Activated CD4-positive, alpha-beta T cell treated with anti-CD3 and anti-CD28 coated beads, Interleukin-2, amount 50 U/mL, for 4 hours (primary cell): ENCODE data around the gene CEP164.
A peak's percentile ranks its signal among the peaks of the same experiment; 100 is the strongest.

Source experiments
- DNase-seq, 2 experiments: peaks; one replicate each; pipeline ENCODE4 v3.0.0-alpha.2; 2020

The CEP164 gene

DNA sequence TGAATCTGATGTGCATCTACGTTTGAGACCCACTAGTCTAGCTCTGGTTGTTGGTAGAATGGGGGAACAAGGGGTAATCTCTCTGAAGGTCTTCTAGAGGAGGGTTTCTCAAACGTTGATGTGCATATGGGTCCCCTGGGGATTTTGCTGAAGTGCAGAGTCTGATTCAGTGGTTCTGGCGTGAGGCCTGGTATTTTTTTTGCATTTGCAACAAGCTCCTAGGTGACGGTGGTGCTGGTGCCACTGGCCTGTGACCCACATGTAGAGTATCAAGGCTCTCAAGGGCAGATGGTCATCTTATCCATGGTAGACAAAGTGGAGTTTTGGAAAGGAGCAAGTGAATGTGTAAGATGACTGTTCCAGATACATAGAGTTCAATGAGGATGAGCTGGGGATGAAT, 97.1 kb downstream of the CEP164 start:
- no peak for DNase-seq

DNA sequence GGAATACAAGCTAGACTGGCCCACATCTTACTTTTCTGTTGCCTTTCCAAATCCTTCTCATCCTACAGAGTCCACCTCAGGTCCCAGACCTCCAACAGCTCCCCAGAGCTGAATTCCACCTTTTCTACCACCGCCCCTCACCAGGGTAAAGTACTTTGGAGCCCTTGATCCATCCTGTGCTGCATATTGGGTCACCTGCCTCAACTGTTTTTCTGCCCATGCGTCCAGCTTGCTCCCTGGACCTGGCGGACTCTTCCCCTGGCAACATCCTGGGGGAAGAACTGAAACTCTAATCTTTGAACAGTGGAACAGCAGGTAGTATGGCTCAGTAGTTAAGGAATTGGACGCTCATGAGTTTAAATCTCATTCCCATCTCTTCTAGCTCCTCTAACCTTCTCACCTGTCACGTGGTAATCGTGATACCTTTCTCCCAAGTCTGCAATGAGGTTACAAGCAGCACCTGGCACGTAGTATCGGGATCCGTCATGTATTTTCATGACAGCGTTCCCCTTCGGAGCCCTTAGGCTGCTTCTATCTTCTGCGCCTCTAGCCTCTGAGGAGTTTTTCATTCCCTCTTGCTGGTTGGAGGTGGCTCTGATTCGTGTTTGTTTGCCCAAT, 98.1 kb downstream of the CEP164 start:
- no peak for DNase-seq

DNA sequence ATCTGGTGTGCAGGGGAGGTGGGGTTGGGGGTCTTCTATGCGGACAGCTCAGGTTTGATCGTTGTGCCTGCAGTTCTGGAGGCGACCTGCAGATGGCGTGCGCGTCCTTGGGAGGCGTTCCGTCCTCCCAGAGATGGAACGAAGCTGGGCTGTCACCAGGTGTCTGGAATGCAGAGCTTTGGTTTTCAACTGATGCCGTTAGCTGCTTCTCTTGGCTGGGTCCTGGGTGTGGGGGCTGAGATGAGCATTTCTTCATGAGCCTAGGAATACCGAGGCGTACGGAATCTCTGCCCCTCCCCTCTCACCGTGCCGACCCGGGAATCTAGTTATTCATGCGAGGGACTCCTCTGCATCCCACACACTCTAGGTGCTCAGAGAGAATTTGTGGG, 98.6 kb downstream of the CEP164 start:
- peak; percentile 54 to 59 for DNase-seq

DNA sequence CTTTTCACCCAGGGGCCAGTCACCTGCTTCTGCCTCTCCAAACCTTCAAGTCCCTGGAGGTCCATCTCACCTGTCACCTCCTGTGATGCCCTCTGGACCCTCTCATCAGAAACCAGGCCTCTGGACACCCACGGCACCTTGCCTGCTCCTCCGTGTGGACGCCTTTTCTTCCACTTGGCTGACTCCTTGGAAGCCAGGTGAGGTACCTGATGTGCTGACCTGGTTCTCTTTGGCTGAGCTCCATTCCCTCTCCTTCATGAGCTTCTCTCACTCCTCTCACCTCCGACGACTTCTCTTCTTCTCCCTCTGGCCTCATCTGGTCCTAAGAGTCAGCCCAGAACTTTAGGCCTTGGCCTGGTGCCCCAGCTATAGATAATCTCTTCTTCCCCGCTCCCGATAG, 99.3 kb downstream of the CEP164 start:
- DNase-seq = no peak

DNA sequence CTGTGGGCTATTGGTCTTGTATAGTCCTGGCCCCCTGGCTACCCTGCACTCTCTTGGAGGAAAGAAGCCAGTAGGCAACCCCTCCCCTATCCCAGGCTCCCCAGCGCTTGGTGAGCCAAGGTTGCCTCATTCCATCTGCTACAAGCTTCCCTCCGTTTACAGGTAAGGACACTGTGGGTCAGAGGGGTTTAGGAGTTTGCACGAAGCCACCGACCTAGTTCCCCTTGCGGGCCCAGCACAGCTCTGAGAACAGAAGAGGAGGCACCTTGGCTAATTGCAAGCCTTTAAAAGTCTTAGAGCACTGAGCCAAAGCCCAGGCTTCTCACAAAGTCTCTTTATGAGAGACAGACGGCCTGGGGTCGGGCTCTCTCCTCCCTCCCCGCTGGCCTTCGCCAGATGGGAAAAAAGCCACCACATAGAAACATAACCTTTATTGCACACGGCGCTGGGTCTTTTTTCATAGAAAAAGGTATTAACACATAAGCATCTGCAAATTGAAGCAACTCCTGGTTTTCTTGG, 99.8 kb downstream of the CEP164 start:
- no peak for DNase-seq

DNA sequence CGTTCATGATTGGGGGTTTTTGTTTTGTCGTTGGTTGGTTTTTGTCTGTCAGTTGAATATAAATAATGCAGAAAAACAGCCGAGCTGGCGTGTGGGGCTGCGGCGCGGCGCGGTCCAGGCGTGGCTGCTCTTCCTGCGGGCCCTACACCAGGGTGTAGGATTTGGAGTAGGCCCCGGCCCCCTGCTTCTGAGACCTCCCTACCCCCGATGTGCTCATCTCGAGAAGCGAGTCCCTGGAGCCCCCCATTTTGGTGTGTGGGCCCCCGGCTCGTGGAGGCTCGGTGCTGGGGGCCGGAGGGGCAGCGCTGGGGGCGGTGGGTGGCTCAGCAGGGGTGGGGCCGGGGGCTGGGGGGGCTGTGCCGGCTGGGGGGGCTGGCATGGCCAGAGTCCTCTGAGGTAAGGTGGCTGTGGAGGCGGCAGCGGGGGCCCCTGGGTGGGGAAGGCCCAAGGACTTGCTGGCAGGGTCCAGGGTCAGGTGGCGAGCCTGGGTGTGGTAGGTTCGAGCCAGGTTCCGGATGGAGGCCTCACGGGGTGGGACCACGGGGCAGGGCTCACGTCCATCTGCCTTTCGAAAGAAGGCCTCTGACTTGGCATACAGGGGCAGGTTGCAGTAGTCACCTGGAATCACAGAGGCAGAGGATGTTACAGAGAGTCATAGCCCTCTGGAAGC, 100.7 kb downstream of the CEP164 start:
- no peak for DNase-seq

DNA sequence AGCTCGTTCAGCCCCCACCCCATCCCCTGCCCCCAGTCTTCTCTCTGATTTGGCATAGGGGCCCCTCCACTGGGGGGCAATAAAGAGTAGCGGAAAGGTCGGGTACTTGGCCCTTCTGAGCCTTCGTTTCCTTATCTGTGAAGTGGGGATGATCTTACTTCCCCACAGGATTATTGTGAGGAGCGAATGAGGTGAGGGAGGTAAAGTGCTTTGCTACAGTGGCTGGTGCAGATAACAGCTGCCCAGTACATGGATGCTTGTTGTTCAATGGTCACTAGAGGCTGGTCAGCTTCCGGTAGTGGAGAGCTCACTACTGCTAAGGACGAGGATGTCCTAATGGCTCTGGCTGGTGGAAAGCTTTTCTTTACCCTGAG, 101.2 kb downstream of the CEP164 start:
- no peak for DNase-seq

DNA sequence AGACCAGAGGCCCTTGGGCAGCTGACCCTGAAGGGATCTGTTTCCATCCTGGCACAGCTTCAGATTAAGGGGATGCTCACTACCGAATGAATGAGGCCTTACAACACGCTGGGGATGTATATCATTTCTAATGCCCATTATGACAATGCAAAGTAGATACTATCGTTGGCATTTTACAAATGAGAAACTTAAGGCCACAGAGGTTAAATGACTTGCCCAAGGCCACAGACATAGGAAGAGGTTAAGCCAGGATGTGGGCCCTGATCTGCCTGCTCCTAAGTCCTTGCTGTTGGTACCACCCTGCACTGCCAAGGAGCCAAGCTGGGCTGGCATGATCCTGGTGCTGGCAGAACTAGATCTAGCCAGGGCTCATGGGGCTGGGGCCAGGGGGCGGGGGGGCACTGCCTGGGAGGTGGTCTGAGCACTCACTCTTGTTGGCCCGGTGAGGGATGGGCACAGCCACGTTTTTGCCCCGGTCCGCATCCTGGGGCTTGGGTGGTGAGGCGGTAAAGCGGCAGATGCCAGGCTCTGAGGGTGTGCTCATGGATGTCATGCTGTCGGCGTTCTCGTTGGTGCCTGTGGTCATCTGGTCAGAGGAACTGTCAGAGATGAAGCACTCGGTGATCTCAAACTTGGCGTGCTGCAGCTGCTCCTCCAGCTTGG, 102.8 kb downstream of the CEP164 start:
- DNase-seq = no peak

DNA sequence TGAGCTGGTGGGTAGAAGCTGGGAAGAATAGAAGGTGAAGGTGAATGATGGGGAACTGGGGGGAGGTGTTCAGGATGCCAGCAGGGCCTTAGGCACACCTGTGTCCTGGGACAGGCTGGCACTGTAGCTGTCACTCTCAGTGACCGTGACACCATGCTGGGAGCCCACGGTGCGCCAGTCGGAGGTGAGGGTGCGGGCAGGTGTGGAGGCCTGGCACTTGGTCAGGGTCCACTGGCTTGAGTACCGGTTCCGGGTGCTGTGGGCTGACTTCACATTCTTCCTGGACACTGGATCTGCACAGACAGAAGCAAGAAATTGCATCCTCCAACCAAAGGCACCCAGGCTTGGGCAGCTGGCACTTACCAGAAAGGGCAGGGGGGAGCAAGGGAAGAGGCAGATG, 103.8 kb downstream of the CEP164 start:
- DNase-seq = no peak

DNA sequence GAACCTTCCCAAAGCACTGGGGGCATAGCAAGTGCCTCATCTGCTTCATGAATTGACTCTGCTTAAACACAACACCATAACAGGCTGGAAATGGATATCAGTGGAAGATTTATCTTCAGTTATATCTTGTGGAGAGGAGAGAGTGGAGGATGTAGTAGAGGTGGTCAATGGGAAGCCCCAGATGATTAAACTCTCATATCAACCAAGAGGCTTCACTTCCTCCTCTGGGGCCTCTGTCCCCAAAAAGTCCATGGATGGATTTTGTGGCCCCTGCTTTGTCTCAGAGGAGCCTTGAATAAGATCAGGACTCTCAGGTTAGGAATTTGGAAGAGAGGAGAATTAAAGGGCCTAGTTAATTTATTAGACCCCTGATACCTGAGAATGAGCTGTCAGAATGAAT, 106.1 kb downstream of the CEP164 start:
- DNase-seq = no peak

DNA sequence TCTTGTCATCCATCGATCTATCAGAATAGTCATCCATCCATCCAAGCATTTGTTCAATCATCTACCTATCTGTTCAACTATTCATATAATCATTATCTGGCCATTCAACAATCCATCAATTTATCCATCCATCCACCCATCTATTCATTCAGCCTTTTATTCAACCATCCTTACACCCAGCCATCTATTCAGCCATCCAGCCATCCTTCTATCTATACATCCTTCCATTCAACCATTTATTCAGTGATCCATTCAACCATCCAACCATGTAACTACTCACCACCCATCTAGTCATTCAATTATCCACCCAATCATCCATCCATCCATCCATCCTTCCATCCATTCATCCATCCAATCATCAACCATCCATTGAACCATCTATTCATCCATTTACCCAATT, 106.8 kb downstream of the CEP164 start:
- DNase-seq = no peak

DNA sequence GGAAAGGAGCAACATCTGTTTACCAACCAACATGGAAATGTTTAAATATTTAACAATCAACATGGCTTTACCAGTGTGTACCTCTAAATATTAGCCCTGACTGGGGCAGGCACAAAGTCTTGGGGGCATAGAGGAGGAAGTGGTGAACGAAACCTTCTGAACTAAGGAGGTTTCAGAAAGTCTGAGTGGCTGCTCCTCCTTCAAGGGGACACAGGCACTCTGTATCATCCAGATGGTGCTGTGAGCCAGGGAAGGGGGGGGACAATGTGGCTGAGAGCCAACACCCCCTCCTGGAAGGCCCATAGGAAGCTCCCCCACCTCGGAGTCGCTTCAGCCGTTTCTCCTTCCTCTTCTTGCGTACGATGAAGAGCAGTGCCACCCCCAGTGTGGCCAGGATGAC, 107.7 kb downstream of the CEP164 start:
- DNase-seq = no peak

DNA sequence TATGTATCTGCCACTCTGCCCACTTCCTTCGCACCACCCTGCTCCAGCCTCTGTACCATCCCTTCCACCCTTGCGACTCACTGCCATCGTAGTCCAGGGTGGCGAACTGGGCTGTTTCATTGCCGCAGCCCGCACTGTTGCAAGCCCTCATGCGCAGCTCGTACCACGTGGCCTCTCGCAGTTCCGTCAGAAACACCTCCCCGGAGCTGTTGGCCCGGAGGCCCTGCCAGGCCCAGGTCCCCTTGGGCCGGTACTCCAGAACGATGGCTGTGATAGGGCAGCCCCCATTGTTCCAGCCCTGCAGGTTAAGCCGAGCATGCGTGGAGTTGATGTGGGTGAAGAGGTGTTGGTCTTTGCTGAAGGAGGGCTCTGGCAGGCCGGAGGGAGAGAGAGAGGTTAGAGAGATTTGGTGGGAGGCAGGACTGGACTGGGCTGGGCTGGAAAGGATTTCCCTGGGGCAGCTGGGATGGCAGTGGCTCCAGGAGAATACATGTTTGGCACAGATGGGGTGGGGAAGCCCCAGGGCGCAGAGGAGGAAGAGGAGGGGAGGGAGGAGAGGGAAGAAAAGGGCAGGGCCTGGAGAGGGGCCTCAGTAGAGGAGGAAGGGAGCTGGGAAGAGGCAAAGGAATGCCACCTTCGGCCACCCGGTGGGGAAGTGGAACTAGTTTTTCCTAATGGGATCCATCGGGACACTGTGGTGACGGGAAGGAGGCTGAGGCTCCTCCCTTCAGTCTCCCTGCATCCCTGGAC, 109.6 kb downstream of the CEP164 start:
- DNase-seq = no peak

DNA sequence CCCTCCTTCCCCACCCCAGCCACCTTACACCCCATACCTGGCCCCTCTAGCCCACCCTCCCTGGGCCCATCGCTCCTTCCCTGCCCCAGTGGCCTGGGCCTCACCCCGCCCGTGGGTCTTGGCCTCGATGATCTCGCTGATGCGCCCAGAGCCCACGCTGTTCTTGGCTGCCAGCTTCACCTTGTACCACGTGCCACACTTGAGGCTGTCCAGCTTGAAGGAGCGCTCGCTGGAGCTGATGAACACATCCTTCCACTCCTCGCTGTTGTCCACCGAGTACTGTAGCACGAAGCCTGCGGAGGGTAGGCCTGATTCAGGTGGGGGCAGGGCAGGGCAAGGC, 110.1 kb downstream of the CEP164 start:
- no peak for DNase-seq

DNA sequence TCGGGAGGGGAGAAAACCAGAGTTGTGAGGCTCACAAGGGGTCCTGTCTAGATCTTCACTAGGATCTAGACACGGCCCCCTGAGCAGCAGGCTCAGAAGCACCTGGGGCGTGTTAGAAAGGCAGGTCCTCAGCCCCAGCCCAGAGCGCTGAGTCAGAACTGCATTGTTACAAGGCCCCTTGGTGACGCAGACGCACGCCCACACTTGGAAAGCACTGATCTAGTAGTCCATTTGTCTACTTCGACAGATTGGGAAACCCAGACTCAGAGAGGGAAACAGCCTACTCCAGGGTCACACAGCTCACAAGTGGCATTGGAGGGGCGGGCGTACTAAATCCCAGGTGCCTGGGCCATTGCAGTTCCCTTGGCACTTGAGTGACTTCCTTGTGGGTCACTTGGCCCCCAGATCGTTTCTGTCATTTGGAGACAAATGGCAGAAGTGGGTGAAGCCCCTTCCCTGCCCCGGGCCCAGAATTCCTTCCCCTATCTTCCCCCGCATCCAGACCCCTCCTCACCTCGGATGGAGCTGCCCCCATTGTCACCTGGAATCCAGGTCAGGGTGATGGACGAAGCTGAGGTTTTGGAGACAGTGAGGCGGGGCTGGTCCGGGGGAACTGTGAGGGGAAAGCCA, 110.8 kb downstream of the CEP164 start:
- DNase-seq = no peak

DNA sequence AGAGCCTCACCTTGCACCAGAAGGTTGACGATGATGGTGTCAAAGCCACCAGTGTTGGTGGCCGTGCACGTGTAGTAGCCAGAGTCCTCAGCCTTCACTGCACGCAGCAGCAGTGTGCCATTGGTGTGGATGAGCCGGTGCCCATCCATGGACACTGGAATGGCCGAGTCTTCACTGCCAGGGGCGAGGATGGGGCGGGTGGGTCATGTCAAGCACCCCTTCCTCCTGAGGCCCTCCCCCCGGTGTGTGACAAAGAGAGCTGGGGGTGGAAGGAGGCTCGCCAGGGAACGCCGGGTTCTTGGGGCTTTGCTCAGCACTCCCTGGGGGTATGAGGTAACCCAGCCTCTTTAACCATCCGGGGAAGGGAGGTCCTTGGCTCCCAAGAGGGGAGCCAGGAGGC, 111.6 kb downstream of the CEP164 start:
- DNase-seq = no peak

DNA sequence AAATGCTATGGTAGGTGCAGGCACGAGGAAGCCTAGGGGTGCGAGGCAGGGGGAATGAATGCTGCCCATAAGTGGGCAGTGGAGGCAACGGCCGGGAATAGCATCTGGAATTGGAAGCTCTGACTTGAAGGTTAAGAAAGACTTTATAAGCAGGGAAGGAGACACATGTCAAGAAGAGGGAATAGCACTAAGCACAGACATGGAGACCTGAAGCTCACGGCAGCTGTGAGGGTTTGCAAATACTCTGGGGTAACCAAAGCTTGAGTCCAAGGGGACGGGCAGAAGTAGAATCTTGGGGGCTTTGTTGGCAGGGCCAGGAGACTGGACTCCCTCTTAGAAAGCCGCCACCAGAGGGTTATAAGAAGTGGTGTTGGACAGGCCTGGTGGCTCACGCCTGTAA, 112.6 kb downstream of the CEP164 start:
- DNase-seq = no peak

DNA sequence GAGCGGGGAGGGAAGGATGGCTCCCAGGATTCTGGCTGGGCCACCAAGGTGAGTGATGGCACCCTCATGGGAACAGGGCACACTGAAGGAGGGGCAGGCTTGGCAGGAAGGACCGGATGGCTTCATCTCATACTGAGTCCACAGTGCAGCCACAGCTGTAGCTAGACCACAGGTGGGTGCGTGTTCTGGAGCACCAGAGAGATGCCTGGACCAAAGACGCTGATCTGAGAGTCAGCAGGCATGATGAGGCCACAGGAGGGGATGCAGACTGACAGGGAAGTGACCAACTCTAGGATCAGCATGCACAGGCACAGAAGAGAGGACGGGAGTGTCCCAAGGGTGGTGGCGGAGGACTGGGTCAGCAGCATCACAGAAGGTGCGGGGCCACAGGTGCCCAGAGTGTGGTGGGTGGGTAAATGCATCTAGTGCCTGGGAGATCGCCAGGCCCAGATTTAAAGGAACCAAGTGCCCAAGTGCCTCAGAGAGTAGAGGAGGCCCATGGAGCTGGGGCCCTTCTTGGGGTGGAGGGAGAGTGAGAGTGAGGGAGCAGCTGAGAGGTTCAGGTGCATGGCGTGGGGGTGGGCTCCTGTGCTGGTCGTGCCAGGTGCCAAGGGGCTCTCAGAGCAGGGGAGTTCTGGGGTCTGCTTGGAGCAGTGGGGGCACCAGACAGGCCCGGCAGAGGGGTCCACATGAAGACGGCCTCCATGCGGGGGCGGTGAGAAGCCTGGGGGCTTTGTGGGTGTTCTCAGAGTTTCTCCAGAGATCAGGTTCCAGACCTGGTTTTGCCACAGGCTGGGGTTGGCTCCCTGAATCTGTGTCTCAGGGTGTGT, 113.7 kb downstream of the CEP164 start:
- DNase-seq = no peak

DNA sequence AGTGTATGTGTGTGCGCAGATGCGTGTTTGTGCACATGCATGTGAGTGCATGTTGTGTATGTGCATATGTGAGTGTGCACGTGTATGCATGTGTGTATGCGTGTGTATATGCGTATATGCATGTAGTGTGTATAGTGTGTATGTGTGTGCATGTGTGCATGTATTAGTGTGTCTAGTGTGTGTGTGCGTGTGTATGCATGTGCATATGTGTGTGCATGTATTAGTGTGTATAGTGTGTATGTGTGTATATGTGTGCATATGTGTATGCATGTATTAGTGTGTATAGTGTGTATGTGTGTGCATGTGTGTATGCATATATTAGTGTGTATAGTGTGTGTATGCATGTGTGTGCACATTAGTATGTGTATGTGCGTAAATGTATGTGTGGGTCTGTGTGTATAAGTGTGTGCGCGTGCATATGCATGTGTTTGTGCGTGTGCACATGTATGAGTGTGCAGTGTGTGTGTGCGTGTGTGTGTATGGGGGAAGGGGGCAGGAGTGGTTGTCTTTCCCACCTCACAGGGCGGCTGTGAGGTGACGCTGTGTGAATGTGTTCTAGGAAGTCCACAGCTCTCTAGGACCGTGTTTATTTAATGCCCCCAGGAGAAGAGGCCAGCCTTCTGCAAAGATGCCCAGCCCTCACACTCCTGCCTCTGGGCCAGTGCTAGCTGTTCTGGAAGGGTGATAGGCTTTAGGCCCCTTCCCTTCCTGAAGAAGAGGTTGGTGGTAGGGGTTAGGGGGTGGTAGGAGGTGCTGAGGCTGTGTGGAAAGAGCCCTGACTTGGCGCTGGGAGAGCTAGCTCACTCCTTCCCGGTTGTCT, 114.6 kb downstream of the CEP164 start:
- no peak for DNase-seq

DNA sequence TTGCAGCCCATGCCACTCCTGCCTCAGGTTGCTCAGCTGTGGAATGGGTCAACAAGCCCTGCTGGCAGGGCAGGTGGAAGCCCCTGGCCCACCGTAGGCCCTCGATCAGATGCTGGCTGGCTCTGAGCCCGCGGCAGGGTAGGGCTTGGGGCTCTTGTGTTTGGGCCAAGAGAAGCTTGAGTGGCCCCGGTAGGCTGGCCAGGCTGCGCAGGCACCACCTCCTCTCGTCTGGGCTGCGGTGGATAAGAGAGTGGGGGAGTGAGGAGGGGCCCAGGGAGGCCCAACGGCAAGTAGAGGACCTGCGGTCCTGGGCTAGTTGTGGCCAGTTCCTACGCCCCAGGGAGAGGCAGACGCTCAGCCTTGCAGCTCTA, 115.2 kb downstream of the CEP164 start:
- no peak for DNase-seq
